Left lobe of liver (tissue), 2 donors: ENCODE measurements around the gene TMC8. TPM values are rescaled to one million over a fixed set of nuclear protein-coding genes. Genes with fewer than 3 reads are reported as not detected.
A peak's percentile ranks its signal among the peaks of the same experiment; 100 is the strongest.
"Not testable (repeated sequence)": the region's sequence is repeated elsewhere in the genome, so short reads cannot be mapped to it uniquely, and the experiment has no call there.

ENCODE experiments used
- ATAC-seq: fragments of 200-7000 bp; cut with Tn5 transposase; one replicate; pipeline ENCODE4 v1.9.1; 2020; ENCODE audit warnings: mild to moderate bottlenecking, moderate library complexity
- DNase-seq: peaks from one replicate; pipeline ENCODE4 v3.0.0-alpha.2; 2020; ENCODE audit warnings: low spot score
- total RNA-seq: library from RNA; stranded (reverse); gene quantifications from one replicate; pipeline ENCODE4 v1.2.1, GENCODE V29; 2021
- donor health status: DM: no; HTN: no; CAD: no; lungs with moderate emphysema.
- donor health status: DM: no; HTN: yes; CAD: no.

Gene TMC8
- total RNA-seq, 1 donor from 2014 or later = 3.9 TPM

GRCh38 chr17:78133179-78133951, 2.8 kb downstream of the TMC8 start:
- ATAC-seq (no peak), DNase-seq (no peak)

- DNase-seq = no peak
- peak; percentile 51 for ATAC-seq
These were observed 3.7 kb downstream of the TMC8 start for GRCh38 chr17:78133971-78134898.

GRCh38 chr17:78134899-78135385, 4.4 kb downstream of the TMC8 start:
- ATAC-seq (no peak), DNase-seq (no peak)

- no peak for ATAC-seq
- no peak for DNase-seq
These were observed 5.4 kb downstream of the TMC8 start for GRCh38 chr17:78135858-78136500.

- no peak for ATAC-seq
- peak; percentile 45 for DNase-seq
These were observed 7.0 kb downstream of the TMC8 start for GRCh38 chr17:78137392-78138203.

- peak; percentile 44 for DNase-seq
- ATAC-seq = no peak
These were observed 7.9 kb downstream of the TMC8 start for GRCh38 chr17:78138204-78139060.

- not testable (repeated sequence) for ATAC-seq, DNase-seq
These were observed 9.2 kb downstream of the TMC8 start for GRCh38 chr17:78139861-78140168.

GRCh38 chr17:78140169-78141051, 9.8 kb downstream of the TMC8 start:
- DNase-seq (peak; percentile 83), ATAC-seq (peak; percentile 73)

GRCh38 chr17:78141437-78142118, 11.0 kb downstream of the TMC8 start:
- no peak for DNase-seq
- ATAC-seq = no peak

- peak; percentile 46 for DNase-seq
- no peak for ATAC-seq
These were observed 11.7 kb downstream of the TMC8 start for GRCh38 chr17:78142119-78142861.

GRCh38 chr17:78143214-78144146, 12.9 kb downstream of the TMC8 start:
- ATAC-seq (no peak), DNase-seq (peak; percentile 45)

- DNase-seq (peak; percentile 84), ATAC-seq (peak; percentile 73)
These were observed 13.7 kb downstream of the TMC8 start for GRCh38 chr17:78144147-78144719.

GRCh38 chr17:78144736-78145641, 14.4 kb downstream of the TMC8 start:
- DNase-seq (peak; percentile 75), ATAC-seq (peak; percentile 68)

GRCh38 chr17:78146471-78146869, 15.9 kb downstream of the TMC8 start:
- ATAC-seq = no peak
- no peak for DNase-seq

- no peak for DNase-seq
- ATAC-seq = no peak
These were observed 16.3 kb downstream of the TMC8 start for GRCh38 chr17:78146881-78147280.
